H1 (cell line): Measurements from ENCODE around the gene MAGIX. TPM values are rescaled to one million over a fixed set of nuclear protein-coding genes. Genes with fewer than 3 reads are reported as not detected.

Experiments
- ATF3 ChIP-seq: IDR thresholded peaks from 2 replicates; pipeline ENCODE4 v1.6.1; 2011; ENCODE audit warnings: low read depth, mild to moderate bottlenecking, low read length; ENCODE audit not compliant: insufficient read depth
- CHD7 ChIP-seq: fragments of 300-600 bp; sonication (generic); IDR thresholded peaks from 2 replicates; pipeline ENCODE4 v1.7.1; 2012; ENCODE audit warnings: low read length, moderate library complexity, mild to moderate bottlenecking, inconsistent platforms; ENCODE audit not compliant: insufficient replicate concordance
- KDM5A ChIP-seq: fragments of 200-600 bp; IDR thresholded peaks from 2 replicates; pipeline ENCODE4 v1.7.1; 2012; ENCODE audit warnings: mild to moderate bottlenecking, low read length, inconsistent platforms, mixed read lengths
- USF2 ChIP-seq: IDR thresholded peaks from 2 replicates; pipeline ENCODE4 v1.6.1; 2011; ENCODE audit warnings: low read length, improper control_type of control experiment
- polyA plus RNA-seq, 7 experiments: library from polyadenylated mRNA; depleted of rRNA in 3 of 7; stranded (reverse) in 5 of 7; unstranded in 2 of 7; fragments of >200 nt in 5 of 7; fragments of 200-250 nt in 2 of 7; gene quantifications; 1 replicate in 5 of 7; 2 replicates in 1 of 7; 4 replicates in 1 of 7; pipeline versions ENCODE4 v1.2.1 to v1.2.3, GENCODE V29; 2011 to 2013; ENCODE audit warnings: missing spikeins in 2 of 7, mixed read lengths in 2 of 7
- total RNA-seq: library from RNA; stranded (reverse); fragmentation: NEBNext Ultra II Directional; extraction: Animal tissue kit (Norgen Biotek cat#: 25700); gene quantifications from 2 replicates; pipeline ENCODE4 v1.2.1, GENCODE V29; 2021

Gene MAGIX
- total and polyA plus RNA-seq, 2 of the 8 experiments (the other 6 are each of a cell fraction or from before 2014, with no cell fraction given): 0.37 to 1.1 TPM

- no peak for TF ChIP-seq CHD7
- TF ChIP-seq USF2: no peak
- TF ChIP-seq KDM5A: no peak
- no peak for TF ChIP-seq ATF3
These were observed 42.2 kb downstream of the MAGIX start (continued) for GRCh38 chrX:49204709-49205108.
